ENCODE data around the gene PRX. TPM values are rescaled to one million over a fixed set of nuclear protein-coding genes. Genes with fewer than 3 reads are reported as not detected.

The PRX gene
- total RNA-seq, 2 donors from 2014 or later = 3.3 to 6.4 TPM

GRCh38 chr19:40425450-40426287 lies 12.5 kb upstream of the PRX start, which contains the start of gene SERTAD1:
Gene SERTAD1 (minus strand): TSS chr19:40425992. CDS start chr19:40423546, 2,446 bp downstream.
- H3K27ac ChIP-seq (ENCODE audit: low read depth, low read length) = peak within 1 kb of the TSS; percentile 95
- no peaks in the 10 kb centered on the region for H3K9me3 ChIP-seq (ENCODE audit: control insufficient read depth, low read length)
- whole genome bisulfite sequencing, 2 experiments (ENCODE audit: insufficient coverage in 1 of 2, insufficient read length in 1 of 2) = 0% methylated on average over 44 to 75 of the region's 75 CpGs
- peak within 1 kb of the TSS; percentile 95 for H3K4me3 ChIP-seq (ENCODE audit: low read length)
- Mint-ChIP-seq H3K27me3 (ENCODE audit: insufficient read depth) (peaks cover 1% of the 10 kb centered on the region), H3K4me3 (peak within 1 kb of the TSS; percentile 88), H3K36me3 (ENCODE audit: low read depth) (peaks cover 5% of the 10 kb centered on the region), H3K4me1 (peaks cover 10% of the 10 kb centered on the region), H3K27ac (peak within 1 kb of the TSS; percentile 97), H3K9me3 (no peaks in the 10 kb centered on the region)
- H3K36me3 ChIP-seq (ENCODE audit: control insufficient read depth, insufficient read depth, low read length) = peaks cover 10% of the 10 kb centered on the region
- H3K9ac ChIP-seq (ENCODE audit: extremely low read depth, low read length, poor library complexity, severe bottlenecking) = peak within 1 kb of the TSS; percentile 66
- DNase-seq = peak; percentile 100
- no peaks in the 10 kb centered on the region for H3K4me1 ChIP-seq (ENCODE audit: control insufficient read depth, insufficient read depth, low read length)
- TF ChIP-seq CTCF (conservative IDR thresholded peaks at IDR 0.05) = peak; percentile 96
- H3K27me3 ChIP-seq (ENCODE audit: control insufficient read depth, insufficient read depth, low read length, poor library complexity, severe bottlenecking) = no peaks in the 10 kb centered on the region

GRCh38 chr19:40424637-40425449 lies 11.7 kb upstream of the PRX start:
- peak overlapping the region; percentile 95 for H3K4me3 ChIP-seq (ENCODE audit: low read length)
- no peaks in the 10 kb centered on the region for H3K9me3 Mint-ChIP-seq
- DNase-seq = peak; percentile 70
- no peaks in the 10 kb centered on the region for H3K4me1 ChIP-seq (ENCODE audit: control insufficient read depth, insufficient read depth, low read length)
- H3K36me3 ChIP-seq (ENCODE audit: control insufficient read depth, insufficient read depth, low read length) = peaks cover 10% of the 10 kb centered on the region
- H3K4me3 Mint-ChIP-seq = peak overlapping the region; percentile 88
- H3K9ac ChIP-seq (ENCODE audit: extremely low read depth, low read length, poor library complexity, severe bottlenecking) = peak overlapping the region; percentile 66
- peak overlapping the region; percentile 95 for H3K27ac ChIP-seq (ENCODE audit: low read depth, low read length)
- H3K4me1 Mint-ChIP-seq = peaks cover 10% of the 10 kb centered on the region
- peaks cover 5% of the 10 kb centered on the region for H3K36me3 Mint-ChIP-seq (ENCODE audit: low read depth)
- peaks cover 1% of the 10 kb centered on the region for H3K27me3 Mint-ChIP-seq (ENCODE audit: insufficient read depth)
- H3K27ac Mint-ChIP-seq = peak overlapping the region; percentile 97
- WGBS, 2 experiments (ENCODE audit: insufficient coverage in 1 of 2, insufficient read length in 1 of 2) = 0 to 3% methylated on average over 13 to 28 of the region's 28 CpGs
- TF ChIP-seq CTCF (conservative IDR thresholded peaks at IDR 0.05) = no peak
- no peaks in the 10 kb centered on the region for H3K27me3 ChIP-seq (ENCODE audit: control insufficient read depth, insufficient read depth, low read length, poor library complexity, severe bottlenecking)
- H3K9me3 ChIP-seq (ENCODE audit: control insufficient read depth, low read length) = no peaks in the 10 kb centered on the region

- no peak overlapping the region for H3K27ac ChIP-seq (ENCODE audit: low read depth, low read length)
Observed at GRCh38 chr19:40423938-40424337, 10.8 kb upstream of the PRX start.

More at GRCh38 chr19:40423938-40424337, 10.8 kb upstream of the PRX start:
- H3K4me1 ChIP-seq (ENCODE audit: control insufficient read depth, insufficient read depth, low read length) = no peaks in the 10 kb centered on the region
- Mint-ChIP-seq H3K9me3 (no peaks in the 10 kb centered on the region), H3K27me3 (ENCODE audit: insufficient read depth) (peaks cover 1% of the 10 kb centered on the region), H3K4me1 (peaks cover 10% of the 10 kb centered on the region), H3K27ac (no peak overlapping the region), H3K4me3 (no peak overlapping the region), H3K36me3 (ENCODE audit: low read depth) (peaks cover 5% of the 10 kb centered on the region)
- no peak for DNase-seq
- no peaks in the 10 kb centered on the region for H3K9me3 ChIP-seq (ENCODE audit: control insufficient read depth, low read length)
- no peak overlapping the region for H3K9ac ChIP-seq (ENCODE audit: extremely low read depth, low read length, poor library complexity, severe bottlenecking)
- WGBS, 2 experiments (ENCODE audit: insufficient coverage in 1 of 2, insufficient read length in 1 of 2) = 75 to 95% methylated on average over 1 to 4 of the region's 6 CpGs
- no peaks in the 10 kb centered on the region for H3K27me3 ChIP-seq (ENCODE audit: control insufficient read depth, insufficient read depth, low read length, poor library complexity, severe bottlenecking)
- H3K4me3 ChIP-seq (ENCODE audit: low read length) = no peak overlapping the region
- TF ChIP-seq CTCF (conservative IDR thresholded peaks at IDR 0.05) = no peak
- peaks cover 10% of the 10 kb centered on the region for H3K36me3 ChIP-seq (ENCODE audit: control insufficient read depth, insufficient read depth, low read length)
